Natural killer cell treated with Interleukin-12 subunit alpha and Interleukin-12 subunit beta and Interleukin-15 and Interleukin-18, amount 100 ng/mL, for 72 hours (primary cell): ENCODE results near the gene PRKG1. TPM values are rescaled to one million over a fixed set of nuclear protein-coding genes. Genes with fewer than 3 reads are reported as not detected.
"Not testable (repeated sequence)": the region's sequence is repeated elsewhere in the genome, so short reads cannot be mapped to it uniquely, and the experiment has no call there.

Source experiments
- ATAC-seq, 2 donors: fragments of 150-1000 bp; cut with Tn5 transposase in 1 of 2; sonication (Bioruptor Pico), chemical (Tn5 transposase) in 1 of 2; 2 replicates each; pipeline ENCODE4 v1.10.0; 2021
- DNase-seq: peaks from one replicate; pipeline ENCODE4 v3.0.0; 2022; ENCODE audit warnings: low spot score
- H3K27ac Mint-ChIP-seq, 2 donors: 1 replicate in 1 of 2; 2 replicates in 1 of 2; pipeline ENCODE4 v1.8.0; 2022; ENCODE audit warnings: mixed read lengths in 2 of 2, mild to moderate bottlenecking in 1 of 2, moderate library complexity in 1 of 2
- H3K27me3 Mint-ChIP-seq, 2 donors: 1 replicate in 1 of 2; 2 replicates in 1 of 2; pipeline ENCODE4 v1.8.0; 2022; ENCODE audit warnings: mixed read lengths in 2 of 2
- H3K36me3 Mint-ChIP-seq: one replicate; pipeline ENCODE4 v1.8.0; 2022; ENCODE audit warnings: mixed read lengths
- H3K4me1 Mint-ChIP-seq, 2 donors: 1 replicate in 1 of 2; 2 replicates in 1 of 2; pipeline ENCODE4 v1.8.0; 2022; ENCODE audit warnings: low read depth in 2 of 2, mixed read lengths in 2 of 2, mild to moderate bottlenecking in 1 of 2
- H3K4me3 Mint-ChIP-seq: one replicate; pipeline ENCODE4 v1.8.0; 2022; ENCODE audit warnings: mixed read lengths
- H3K9me3 Mint-ChIP-seq: 2 replicates; pipeline ENCODE4 v1.8.0; 2022; ENCODE audit warnings: mixed read lengths
- total RNA-seq, 2 donors: library from RNA; stranded (reverse); gene quantifications; one replicate each; pipeline ENCODE4 v1.2.3, GENCODE V29; 2022

The PRKG1 gene
- total RNA-seq, 2 donors from 2014 or later, result 0.10 TPM; not detected in 1

DNA sequence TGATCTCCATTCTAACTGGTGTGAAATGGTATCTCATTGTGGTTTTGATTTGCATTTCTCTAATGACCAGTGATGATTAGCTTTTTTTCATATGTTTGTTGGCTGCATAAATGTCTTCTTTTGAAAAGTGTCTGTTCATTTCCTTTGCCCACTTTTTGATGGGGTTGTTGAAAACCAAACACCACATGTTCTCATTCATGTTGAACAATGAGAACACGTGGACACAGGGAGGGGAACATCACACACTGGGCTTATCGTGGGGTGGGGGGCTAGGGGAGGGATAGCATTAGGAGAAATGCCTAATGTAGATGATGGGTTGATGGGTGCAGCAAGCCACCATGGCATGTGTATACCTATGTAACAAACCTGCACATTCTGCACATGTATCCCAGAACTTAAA is 197.8 kb downstream of the PRKG1 start:
- not testable (repeated sequence) for H3K27me3 Mint-ChIP-seq, DNase-seq, H3K4me3 Mint-ChIP-seq, H3K9me3 Mint-ChIP-seq, ATAC-seq, H3K4me1 Mint-ChIP-seq, H3K27ac Mint-ChIP-seq, H3K36me3 Mint-ChIP-seq

DNA sequence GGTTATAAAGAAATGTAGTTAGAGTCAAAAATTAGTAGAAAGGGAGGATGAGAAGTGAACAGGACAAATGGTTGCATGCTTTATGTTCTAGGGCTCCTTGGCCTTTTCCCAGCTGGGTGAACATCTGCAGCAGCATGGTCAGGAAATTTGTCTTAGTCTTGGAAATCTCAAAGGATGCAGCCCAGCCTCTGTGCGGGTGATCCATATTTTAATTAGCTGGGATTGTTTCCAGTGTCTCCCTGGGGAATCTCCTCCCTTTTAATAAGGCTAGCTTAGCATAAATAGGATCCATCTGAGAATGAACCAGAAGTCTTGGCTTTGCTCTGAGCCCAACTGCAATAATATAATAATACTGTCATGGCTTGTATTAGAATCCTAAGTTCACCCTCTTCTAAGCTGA is 198.3 kb downstream of the PRKG1 start:
- ATAC-seq (no peak), DNase-seq (no peak)
- peaks cover 0 to 5% of the 10 kb centered on the region in 2 donors for H3K27me3 Mint-ChIP-seq
- no peaks in the 10 kb centered on the region for H3K36me3 Mint-ChIP-seq
- no peak overlapping the region for H3K4me3 Mint-ChIP-seq
- no peak overlapping the region for H3K27ac Mint-ChIP-seq
- no peaks in the 10 kb centered on the region for H3K9me3 Mint-ChIP-seq
- H3K4me1 Mint-ChIP-seq, result peaks cover 0 to 3% of the 10 kb centered on the region in 2 donors

DNA sequence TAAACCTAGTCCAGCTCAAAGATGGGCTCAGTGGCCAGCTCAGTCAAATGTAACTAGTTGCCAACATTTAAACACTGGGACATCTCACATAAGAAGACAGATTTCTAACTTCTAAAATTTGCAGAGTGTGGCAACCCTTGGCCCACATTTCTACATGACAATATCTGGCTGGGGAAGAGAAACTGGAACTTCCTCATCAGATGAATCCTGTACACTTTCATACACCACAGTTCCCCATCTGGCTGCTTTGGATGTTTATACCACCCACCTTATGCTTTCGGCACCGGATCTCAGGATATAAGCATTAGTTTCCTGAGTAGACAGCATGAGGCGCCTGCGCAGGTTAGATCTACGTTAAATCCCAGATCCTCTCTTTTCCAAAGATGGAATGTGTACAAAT is 199.3 kb downstream of the PRKG1 start:
- DNase-seq (no peak), ATAC-seq (no peak)
- Mint-ChIP-seq H3K27ac (no peak overlapping the region), H3K36me3 (no peaks in the 10 kb centered on the region), H3K4me1 (peaks cover 0 to 3% of the 10 kb centered on the region in 2 donors), H3K9me3 (no peaks in the 10 kb centered on the region), H3K27me3 (peaks cover 0 to 5% of the 10 kb centered on the region in 2 donors), H3K4me3 (no peak overlapping the region)

DNA sequence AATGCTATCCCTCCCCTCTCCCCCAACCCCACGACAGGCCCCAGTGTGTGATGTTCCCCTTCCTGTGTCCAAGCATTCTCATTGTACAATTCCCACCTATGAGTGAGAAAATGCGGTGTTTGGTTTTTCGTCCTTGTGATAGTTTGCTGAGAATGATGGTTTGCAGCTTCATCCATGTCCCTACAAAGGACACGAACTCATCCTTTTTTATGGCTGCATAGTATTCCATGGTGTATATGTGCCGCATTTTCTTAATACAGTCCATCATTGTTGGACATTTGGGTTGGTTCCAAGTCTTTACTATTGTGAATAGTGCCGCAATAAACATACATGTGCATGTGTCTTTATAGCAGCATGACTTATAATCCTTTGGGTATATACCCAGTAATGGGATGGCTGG is 201.8 kb downstream of the PRKG1 start:
- not testable (repeated sequence) for H3K27me3 Mint-ChIP-seq, H3K36me3 Mint-ChIP-seq, H3K9me3 Mint-ChIP-seq, H3K27ac Mint-ChIP-seq, ATAC-seq, H3K4me3 Mint-ChIP-seq, H3K4me1 Mint-ChIP-seq, DNase-seq

DNA sequence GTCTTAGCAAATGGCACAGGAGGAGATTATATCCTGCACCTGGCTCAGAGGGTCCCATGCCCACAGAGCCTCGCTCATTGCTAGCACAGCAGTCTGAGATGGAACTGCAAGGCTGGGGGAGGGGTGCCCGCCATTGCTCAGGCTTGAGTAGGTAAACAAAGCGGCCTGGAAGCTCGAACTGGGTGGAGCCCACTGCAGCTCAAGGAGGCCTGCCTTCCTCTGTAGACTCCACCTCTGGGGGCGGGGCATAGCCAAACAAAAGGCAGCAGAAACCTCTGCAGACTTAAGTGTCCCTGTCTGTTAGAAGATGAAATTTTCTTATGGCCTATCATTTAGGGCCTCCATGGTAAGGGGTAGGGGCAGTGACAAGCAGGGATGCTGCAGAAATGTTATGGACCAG is 207.1 kb downstream of the PRKG1 start:
- not testable (repeated sequence) for H3K4me1 Mint-ChIP-seq, DNase-seq, H3K9me3 Mint-ChIP-seq, H3K27ac Mint-ChIP-seq, ATAC-seq, H3K36me3 Mint-ChIP-seq, H3K27me3 Mint-ChIP-seq, H3K4me3 Mint-ChIP-seq

DNA sequence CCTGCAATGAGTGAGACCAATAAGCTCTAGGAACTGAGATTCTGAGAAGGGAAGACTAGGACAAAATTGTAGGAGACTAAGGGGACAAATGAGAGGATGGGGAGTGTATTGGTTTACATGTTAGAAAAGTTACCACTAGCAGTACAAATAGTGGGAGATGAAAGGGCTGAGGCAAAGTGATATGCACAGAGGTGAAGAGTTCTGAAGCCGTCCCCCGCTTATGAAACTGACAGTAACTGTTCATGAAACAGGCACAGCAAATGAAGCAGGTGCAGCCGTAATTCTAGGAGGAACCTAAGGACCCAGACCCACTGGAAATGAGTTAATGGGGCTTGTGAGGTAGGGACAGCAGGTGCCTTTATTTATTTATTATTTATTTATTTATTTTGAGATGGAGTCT is 211.3 kb downstream of the PRKG1 start:
- Mint-ChIP-seq H3K27ac (no peak overlapping the region), H3K27me3 (no peaks in the 10 kb centered on the region), H3K36me3 (peaks cover 2% of the 10 kb centered on the region), H3K4me3 (no peak overlapping the region), H3K4me1 (no peaks in the 10 kb centered on the region), H3K9me3 (no peaks in the 10 kb centered on the region)
- ATAC-seq, result no peak
- DNase-seq, result no peak

DNA sequence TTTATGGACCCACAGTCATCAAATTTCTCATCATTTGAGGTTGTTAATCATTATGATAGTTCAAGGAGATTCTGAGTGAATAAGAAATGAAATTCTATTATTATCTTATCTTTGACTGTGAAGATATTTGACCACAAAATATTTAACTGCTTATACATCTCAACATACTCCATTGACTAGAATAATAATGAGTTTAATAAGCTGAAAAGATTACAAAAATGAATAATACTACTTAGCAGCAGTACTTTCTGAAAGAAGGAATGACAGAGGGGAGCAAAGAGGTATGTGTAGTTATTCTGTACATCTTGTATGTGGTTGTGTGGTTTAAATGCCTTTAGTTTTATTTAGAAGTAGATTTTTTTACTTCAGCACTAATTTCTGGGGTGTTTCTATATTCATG is 214.2 kb downstream of the PRKG1 start:
- Mint-ChIP-seq H3K27me3 (no peaks in the 10 kb centered on the region), H3K9me3 (no peaks in the 10 kb centered on the region), H3K4me3 (no peak overlapping the region), H3K27ac (no peak overlapping the region), H3K36me3 (no peaks in the 10 kb centered on the region), H3K4me1 (no peaks in the 10 kb centered on the region)
- ATAC-seq, result no peak
- no peak for DNase-seq

DNA sequence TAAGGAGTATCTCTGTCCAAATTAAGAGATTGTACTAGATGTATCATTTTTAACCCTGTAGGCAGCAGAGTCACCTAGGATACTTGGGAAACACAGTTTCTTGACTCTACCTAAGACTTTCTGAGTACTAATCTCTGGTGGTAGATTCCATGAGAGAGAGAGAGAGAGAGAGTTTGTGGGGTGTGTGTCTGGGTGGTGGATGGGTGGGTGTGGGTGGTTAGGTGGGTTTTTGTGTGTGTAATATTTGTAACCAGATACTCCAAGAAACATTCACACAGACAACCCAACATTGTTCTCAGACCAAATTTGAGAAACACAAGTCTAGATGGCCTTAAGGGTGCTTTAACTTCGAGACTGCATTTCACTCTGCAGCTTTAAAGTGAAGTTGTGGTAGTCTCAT is 215.2 kb downstream of the PRKG1 start:
- DNase-seq (no peak), ATAC-seq (no peak)
- Mint-ChIP-seq H3K27me3 (no peaks in the 10 kb centered on the region), H3K4me3 (no peak overlapping the region), H3K36me3 (no peaks in the 10 kb centered on the region), H3K9me3 (no peaks in the 10 kb centered on the region), H3K27ac (no peak overlapping the region), H3K4me1 (no peaks in the 10 kb centered on the region)

DNA sequence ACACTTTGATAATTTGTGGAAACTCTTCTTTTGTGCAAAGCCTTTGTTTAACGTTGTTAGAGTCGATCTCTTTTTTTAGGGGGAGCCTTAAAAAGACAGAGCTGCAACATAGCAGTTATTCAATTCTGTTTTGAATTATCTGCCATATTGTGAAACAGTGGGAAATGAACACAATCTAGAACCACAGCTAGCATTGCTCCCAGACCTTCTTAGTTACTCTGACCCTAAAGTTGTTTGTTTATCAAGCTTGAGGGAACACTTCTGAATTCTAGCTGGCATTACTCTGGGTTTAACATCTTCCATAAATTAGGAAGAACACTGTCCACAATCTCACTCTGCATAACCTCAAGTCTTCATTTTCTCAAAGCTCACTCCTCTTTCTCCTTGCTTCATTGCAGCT is 217.7 kb downstream of the PRKG1 start:
- DNase-seq, result no peak
- no peak overlapping the region for H3K27ac Mint-ChIP-seq
- H3K4me3 Mint-ChIP-seq, result no peak overlapping the region
- H3K36me3 Mint-ChIP-seq, result no peaks in the 10 kb centered on the region
- ATAC-seq, result no peak
- H3K9me3 Mint-ChIP-seq, result no peaks in the 10 kb centered on the region
- H3K27me3 Mint-ChIP-seq, result no peaks in the 10 kb centered on the region
- no peaks in the 10 kb centered on the region for H3K4me1 Mint-ChIP-seq

DNA sequence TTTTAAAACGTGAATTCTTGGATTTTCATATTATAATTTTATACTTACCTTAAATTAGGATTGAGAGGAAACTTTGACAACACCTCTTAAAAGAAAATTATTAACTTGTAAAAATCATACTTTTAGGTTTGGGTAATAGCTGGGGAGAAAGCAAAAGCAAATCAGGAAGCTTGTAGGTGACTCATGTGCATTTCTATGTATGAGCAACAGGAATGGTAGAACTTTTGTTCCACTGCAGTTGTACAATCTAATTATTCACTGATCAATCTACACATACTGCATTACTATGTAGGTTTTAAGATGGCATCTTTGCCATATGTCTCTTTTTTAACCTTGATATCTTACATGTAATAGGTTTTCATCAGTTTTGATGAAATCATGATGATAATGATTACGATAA is 223.2 kb downstream of the PRKG1 start:
- ATAC-seq (no peak), DNase-seq (no peak)
- H3K4me3 Mint-ChIP-seq, result no peak overlapping the region
- no peaks in the 10 kb centered on the region for H3K27me3 Mint-ChIP-seq
- H3K27ac Mint-ChIP-seq, result no peak overlapping the region
- H3K9me3 Mint-ChIP-seq, result no peaks in the 10 kb centered on the region
- no peaks in the 10 kb centered on the region for H3K4me1 Mint-ChIP-seq
- H3K36me3 Mint-ChIP-seq, result no peaks in the 10 kb centered on the region

DNA sequence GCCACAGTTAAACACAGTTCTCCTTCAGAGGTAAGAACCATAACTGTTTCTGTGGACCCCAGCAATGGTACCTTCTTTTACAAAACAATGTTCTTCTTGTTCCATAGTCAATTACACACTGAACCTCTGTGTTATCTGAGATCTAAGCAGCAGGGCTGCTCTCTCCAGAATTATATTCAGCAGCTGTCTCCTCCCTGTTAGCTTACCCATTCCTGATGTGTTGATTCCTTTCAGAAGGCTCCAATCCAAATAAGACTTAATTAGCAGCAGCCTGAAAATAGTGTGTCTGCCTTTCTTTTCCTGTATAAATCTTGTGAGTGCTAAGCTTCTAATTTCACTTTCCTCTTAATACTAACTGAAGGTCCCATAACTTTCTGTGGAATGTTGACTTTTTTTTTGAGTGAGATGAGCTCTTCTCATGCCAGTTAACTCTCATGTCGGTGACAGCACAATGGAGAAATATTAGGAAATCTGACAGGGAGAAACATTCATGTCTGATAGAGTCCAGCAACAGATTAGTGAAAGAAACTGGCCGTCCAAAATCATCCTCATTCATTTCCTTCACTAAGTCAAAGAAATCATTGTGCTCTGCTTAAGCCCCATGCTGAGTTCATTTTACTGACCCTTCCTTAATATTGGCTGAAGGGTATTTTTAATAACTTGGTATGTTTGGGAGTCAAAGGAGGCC is 226.5 kb downstream of the PRKG1 start:
- DNase-seq (no peak), ATAC-seq (no peak)
- Mint-ChIP-seq H3K27ac (no peak overlapping the region), H3K9me3 (no peaks in the 10 kb centered on the region), H3K36me3 (no peaks in the 10 kb centered on the region), H3K4me1 (no peaks in the 10 kb centered on the region), H3K4me3 (no peak overlapping the region), H3K27me3 (no peaks in the 10 kb centered on the region)

DNA sequence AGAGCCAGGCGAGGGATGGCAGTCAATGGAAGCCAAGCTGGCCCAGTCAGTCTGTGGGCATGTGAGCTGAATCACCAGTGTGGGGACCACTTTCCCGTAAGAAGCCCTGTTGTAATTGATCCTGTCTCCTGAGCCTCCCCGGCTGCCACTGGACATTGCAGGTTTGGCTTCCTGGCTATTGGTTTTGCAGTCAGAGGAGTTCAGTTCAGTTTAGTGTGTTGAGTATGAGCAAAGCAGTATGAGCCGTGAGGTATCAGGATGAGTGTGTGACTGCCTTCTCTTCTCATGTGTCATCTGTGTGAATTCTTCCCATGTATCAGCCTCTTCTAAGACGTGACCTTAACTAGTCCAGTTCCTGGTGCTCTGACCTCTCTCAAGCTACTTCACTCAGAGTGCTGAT is 227.4 kb downstream of the PRKG1 start:
- no peaks in the 10 kb centered on the region for H3K4me1 Mint-ChIP-seq
- no peaks in the 10 kb centered on the region for H3K27me3 Mint-ChIP-seq
- no peak overlapping the region for H3K4me3 Mint-ChIP-seq
- ATAC-seq (no peak), DNase-seq (no peak)
- no peaks in the 10 kb centered on the region for H3K36me3 Mint-ChIP-seq
- H3K27ac Mint-ChIP-seq, result no peak overlapping the region
- no peaks in the 10 kb centered on the region for H3K9me3 Mint-ChIP-seq

DNA sequence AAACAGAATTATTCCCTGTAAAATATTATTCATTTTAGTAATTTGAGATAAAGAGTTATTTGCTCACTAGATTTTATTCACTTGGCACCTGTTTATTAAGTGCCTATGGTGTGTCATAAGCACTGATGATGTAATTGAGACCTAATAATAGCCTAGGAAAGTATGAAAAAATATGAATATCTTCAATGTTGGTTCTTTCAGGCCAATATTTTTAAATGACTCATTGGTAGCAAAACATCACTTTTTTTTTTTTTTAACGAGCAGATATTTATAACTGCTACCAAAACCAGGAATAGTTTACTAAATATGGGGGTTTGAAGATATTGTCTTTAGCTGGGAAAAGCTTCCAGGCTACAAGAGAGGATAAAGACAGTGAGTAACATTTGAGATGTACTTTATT is 228.0 kb downstream of the PRKG1 start:
- Mint-ChIP-seq H3K36me3 (no peaks in the 10 kb centered on the region), H3K9me3 (no peaks in the 10 kb centered on the region), H3K4me1 (no peaks in the 10 kb centered on the region), H3K27ac (no peak overlapping the region), H3K27me3 (no peaks in the 10 kb centered on the region), H3K4me3 (no peak overlapping the region)
- no peak for DNase-seq
- no peak for ATAC-seq

DNA sequence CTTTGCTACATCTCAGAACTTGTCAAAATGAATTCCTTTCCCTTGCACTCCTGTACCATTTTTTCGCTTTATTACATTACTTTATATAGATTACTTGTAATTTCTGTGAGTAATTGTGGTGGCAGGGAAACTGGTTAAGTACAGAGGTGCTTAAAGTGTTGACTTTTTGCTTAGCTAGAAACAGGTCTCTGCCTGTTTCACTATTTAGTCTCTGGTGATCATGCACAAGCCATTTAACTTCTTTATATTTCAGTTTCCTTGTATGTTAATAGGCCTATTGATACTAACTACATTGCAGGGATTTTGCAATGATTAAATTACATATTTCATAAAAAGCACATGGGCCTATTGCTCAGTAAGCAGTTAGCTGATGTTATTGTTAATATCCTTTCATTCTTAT is 233.8 kb downstream of the PRKG1 start:
- H3K36me3 Mint-ChIP-seq, result no peaks in the 10 kb centered on the region
- H3K9me3 Mint-ChIP-seq, result no peaks in the 10 kb centered on the region
- H3K4me1 Mint-ChIP-seq, result no peaks in the 10 kb centered on the region
- H3K27me3 Mint-ChIP-seq, result no peaks in the 10 kb centered on the region
- DNase-seq (no peak), ATAC-seq (no peak)
- H3K27ac Mint-ChIP-seq, result no peak overlapping the region
- no peak overlapping the region for H3K4me3 Mint-ChIP-seq

DNA sequence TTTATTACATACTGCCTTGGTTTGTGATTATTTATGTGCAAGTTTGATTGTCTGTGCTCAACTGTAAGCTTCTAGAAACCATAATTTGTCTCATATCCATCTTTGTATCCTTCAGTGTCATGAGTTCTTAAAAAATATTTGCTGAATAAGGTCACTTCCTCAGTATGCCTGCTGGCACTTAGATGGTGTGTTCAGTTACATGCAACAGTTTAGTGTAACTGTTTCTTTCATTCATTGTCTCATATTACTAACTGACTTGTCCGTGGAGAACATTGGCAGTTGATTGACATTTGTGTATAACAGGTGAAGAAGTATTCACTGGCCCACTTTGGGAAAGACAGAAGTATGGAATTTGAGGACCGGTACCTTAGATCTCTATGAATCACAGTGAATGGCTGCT is 236.9 kb downstream of the PRKG1 start:
- Mint-ChIP-seq H3K36me3 (no peaks in the 10 kb centered on the region), H3K4me1 (no peaks in the 10 kb centered on the region), H3K9me3 (no peaks in the 10 kb centered on the region), H3K27ac (no peak overlapping the region), H3K27me3 (no peaks in the 10 kb centered on the region), H3K4me3 (no peak overlapping the region)
- ATAC-seq (no peak), DNase-seq (no peak)
